Omental fat pad (tissue), 4 donors: Measurements from ENCODE around the gene LEP. TPM values are rescaled to one million over a fixed set of nuclear protein-coding genes. Genes with fewer than 3 reads are reported as not detected.

Source experiments
- ATAC-seq: fragments of 150-250 bp; one replicate; pipeline ENCODE4 v1.9.1; 2016; ENCODE audit warnings: mild to moderate bottlenecking, moderate library complexity; ENCODE audit not compliant: low FRiP score
- DNase-seq: peaks from one replicate; pipeline ENCODE4 v3.0.0-alpha.2; 2019; ENCODE audit warnings: low spot score
- CTCF ChIP-seq, 3 donors: fragments of 450-650 bp; IDR thresholded peaks; one replicate each; pipeline ENCODE4 v1.5.1; 2016 to 2017; ENCODE audit warnings: antibody characterized with exemption in 3 of 3, mild to moderate bottlenecking in 3 of 3, moderate library complexity in 2 of 3
- total RNA-seq, 4 donors: library from RNA; depleted of rRNA; stranded (reverse); fragments of >200 nt; gene quantifications; one replicate each; pipeline ENCODE4 v1.1.0, GENCODE V29; 2016

LEP gene
- total RNA-seq, 4 donors from 2014 or later: 12.3 to 715 (median 292) TPM

GRCh38 chr7:128201067-128201689 lies 39.9 kb upstream of the LEP start:
- no peak for ATAC-seq
- TF ChIP-seq CTCF (IDR thresholded peaks at IDR 0.05): no peak
- no peak for DNase-seq

- no peak for TF ChIP-seq CTCF (IDR thresholded peaks at IDR 0.05)
- no peak for ATAC-seq
- DNase-seq: no peak
These were observed 39.4 kb upstream of the LEP start for GRCh38 chr7:128201690-128202085.

- no peak for ATAC-seq
- no peak for DNase-seq
- TF ChIP-seq CTCF (IDR thresholded peaks at IDR 0.05): no peak
These were observed 38.7 kb upstream of the LEP start for GRCh38 chr7:128202287-128202957.

GRCh38 chr7:128203047-128203491 lies 38.0 kb upstream of the LEP start:
- no peak for TF ChIP-seq CTCF (IDR thresholded peaks at IDR 0.05)
- DNase-seq (no peak), ATAC-seq (no peak)

GRCh38 chr7:128203710-128204214 lies 37.3 kb upstream of the LEP start:
- ATAC-seq (no peak), DNase-seq (no peak)
- TF ChIP-seq CTCF (IDR thresholded peaks at IDR 0.05): no peak

GRCh38 chr7:128204455-128204854 lies 36.6 kb upstream of the LEP start:
- TF ChIP-seq CTCF (IDR thresholded peaks at IDR 0.05): no peak
- DNase-seq: no peak
- no peak for ATAC-seq

GRCh38 chr7:128205068-128205467 lies 36.0 kb upstream of the LEP start:
- ATAC-seq (no peak), DNase-seq (no peak)
- no peak for TF ChIP-seq CTCF (IDR thresholded peaks at IDR 0.05)
